Measurements from ENCODE around the gene SPATA19.

Gene SPATA19

GRCh38 chr11:133832096-133832990, 13.0 kb downstream of the SPATA19 start:
- Histone ChIP-seq H3K9ac (ENCODE audit: low read depth, low read length) (no peak overlapping the region), H3K9me3 (ENCODE audit: control insufficient read depth, insufficient read depth, low read length) (no peaks in the 10 kb centered on the region)

GRCh38 chr11:133830931-133831907, 14.1 kb downstream of the SPATA19 start:
- H3K4me1 ChIP-seq (ENCODE audit: insufficient read depth, low read length) = 0 out of 2 replicates have a peak, but pooled peaks cover 4% of the 10 kb centered on the region
- H3K36me3 ChIP-seq (ENCODE audit: insufficient read depth, low read length) = no peaks in the 10 kb centered on the region
- H3K9ac ChIP-seq (ENCODE audit: low read depth, low read length) = no peak overlapping the region
- H3K9me3 ChIP-seq (ENCODE audit: control insufficient read depth, insufficient read depth, low read length) = no peaks in the 10 kb centered on the region

More at GRCh38 chr11:133832096-133832990, 13.0 kb downstream of the SPATA19 start:
- H3K4me1 ChIP-seq (ENCODE audit: insufficient read depth, low read length) = 0 out of 2 replicates have a peak, but pooled peaks cover 4% of the 10 kb centered on the region
- no peaks in the 10 kb centered on the region for H3K36me3 ChIP-seq (ENCODE audit: insufficient read depth, low read length)

- Histone ChIP-seq H3K36me3 (ENCODE audit: insufficient read depth, low read length) (no peaks in the 10 kb centered on the region), H3K9ac (ENCODE audit: low read depth, low read length) (no peak overlapping the region), H3K4me1 (ENCODE audit: insufficient read depth, low read length) (no peaks in the 10 kb centered on the region), H3K9me3 (ENCODE audit: control insufficient read depth, insufficient read depth, low read length) (no peaks in the 10 kb centered on the region)
Measured at GRCh38 chr11:133829566-133829965, 15.7 kb downstream of the SPATA19 start.

- H3K36me3 ChIP-seq (ENCODE audit: insufficient read depth, low read length) = no peaks in the 10 kb centered on the region
- H3K9ac ChIP-seq (ENCODE audit: low read depth, low read length) = no peak overlapping the region
- no peaks in the 10 kb centered on the region for H3K9me3 ChIP-seq (ENCODE audit: control insufficient read depth, insufficient read depth, low read length)
- H3K4me1 ChIP-seq (ENCODE audit: insufficient read depth, low read length) = no peaks in the 10 kb centered on the region
Measured at GRCh38 chr11:133828871-133829270, 16.4 kb downstream of the SPATA19 start.

GRCh38 chr11:133827556-133827955, 17.8 kb downstream of the SPATA19 start:
- Histone ChIP-seq H3K36me3 (ENCODE audit: insufficient read depth, low read length) (no peaks in the 10 kb centered on the region), H3K4me1 (ENCODE audit: insufficient read depth, low read length) (no peaks in the 10 kb centered on the region), H3K9me3 (ENCODE audit: control insufficient read depth, insufficient read depth, low read length) (no peaks in the 10 kb centered on the region), H3K9ac (ENCODE audit: low read depth, low read length) (no peak overlapping the region)

- Histone ChIP-seq H3K4me1 (ENCODE audit: insufficient read depth, low read length) (no peaks in the 10 kb centered on the region), H3K9ac (ENCODE audit: low read depth, low read length) (no peak overlapping the region), H3K36me3 (ENCODE audit: insufficient read depth, low read length) (no peaks in the 10 kb centered on the region), H3K9me3 (ENCODE audit: control insufficient read depth, insufficient read depth, low read length) (no peaks in the 10 kb centered on the region)
Measured at GRCh38 chr11:133826866-133827265, 18.4 kb downstream of the SPATA19 start.

- Histone ChIP-seq H3K9me3 (ENCODE audit: control insufficient read depth, insufficient read depth, low read length) (no peaks in the 10 kb centered on the region), H3K9ac (ENCODE audit: low read depth, low read length) (no peak overlapping the region), H3K4me1 (ENCODE audit: insufficient read depth, low read length) (no peaks in the 10 kb centered on the region)
Measured at GRCh38 chr11:133825666-133826065, 19.6 kb downstream of the SPATA19 start.

GRCh38 chr11:133825156-133825555, 20.2 kb downstream of the SPATA19 start:
- no peaks in the 10 kb centered on the region for H3K4me1 ChIP-seq (ENCODE audit: insufficient read depth, low read length)
- no peaks in the 10 kb centered on the region for H3K9me3 ChIP-seq (ENCODE audit: control insufficient read depth, insufficient read depth, low read length)
- no peaks in the 10 kb centered on the region for H3K36me3 ChIP-seq (ENCODE audit: insufficient read depth, low read length)
- no peak overlapping the region for H3K9ac ChIP-seq (ENCODE audit: low read depth, low read length)

More at GRCh38 chr11:133825666-133826065, 19.6 kb downstream of the SPATA19 start:
- no peaks in the 10 kb centered on the region for H3K36me3 ChIP-seq (ENCODE audit: insufficient read depth, low read length)

GRCh38 chr11:133824593-133824992, 20.7 kb downstream of the SPATA19 start:
- Histone ChIP-seq H3K4me1 (ENCODE audit: insufficient read depth, low read length) (no peaks in the 10 kb centered on the region), H3K36me3 (ENCODE audit: insufficient read depth, low read length) (no peaks in the 10 kb centered on the region), H3K9me3 (ENCODE audit: control insufficient read depth, insufficient read depth, low read length) (no peaks in the 10 kb centered on the region), H3K9ac (ENCODE audit: low read depth, low read length) (no peak overlapping the region)

GRCh38 chr11:133823614-133824013, 21.7 kb downstream of the SPATA19 start:
- H3K9me3 ChIP-seq (ENCODE audit: control insufficient read depth, insufficient read depth, low read length) = no peaks in the 10 kb centered on the region
- H3K9ac ChIP-seq (ENCODE audit: low read depth, low read length) = no peak overlapping the region
- H3K36me3 ChIP-seq (ENCODE audit: insufficient read depth, low read length) = no peaks in the 10 kb centered on the region
- H3K4me1 ChIP-seq (ENCODE audit: insufficient read depth, low read length) = no peaks in the 10 kb centered on the region

GRCh38 chr11:133823211-133823610, 22.1 kb downstream of the SPATA19 start:
- H3K9ac ChIP-seq (ENCODE audit: low read depth, low read length) = no peak overlapping the region
- H3K4me1 ChIP-seq (ENCODE audit: insufficient read depth, low read length) = no peaks in the 10 kb centered on the region
- no peaks in the 10 kb centered on the region for H3K36me3 ChIP-seq (ENCODE audit: insufficient read depth, low read length)
- no peaks in the 10 kb centered on the region for H3K9me3 ChIP-seq (ENCODE audit: control insufficient read depth, insufficient read depth, low read length)

- H3K9me3 ChIP-seq (ENCODE audit: control insufficient read depth, insufficient read depth, low read length) = no peaks in the 10 kb centered on the region
Measured at GRCh38 chr11:133821776-133822175, 23.5 kb downstream of the SPATA19 start.

GRCh38 chr11:133819746-133820315, 25.5 kb downstream of the SPATA19 start:
- Histone ChIP-seq H3K4me1 (ENCODE audit: insufficient read depth, low read length) (no peaks in the 10 kb centered on the region), H3K9me3 (ENCODE audit: control insufficient read depth, insufficient read depth, low read length) (no peaks in the 10 kb centered on the region), H3K36me3 (ENCODE audit: insufficient read depth, low read length) (no peaks in the 10 kb centered on the region), H3K9ac (ENCODE audit: low read depth, low read length) (no peak overlapping the region)

More at GRCh38 chr11:133821776-133822175, 23.5 kb downstream of the SPATA19 start:
- Histone ChIP-seq H3K9ac (ENCODE audit: low read depth, low read length) (no peak overlapping the region), H3K36me3 (ENCODE audit: insufficient read depth, low read length) (no peaks in the 10 kb centered on the region), H3K4me1 (ENCODE audit: insufficient read depth, low read length) (no peaks in the 10 kb centered on the region)

GRCh38 chr11:133819114-133819513, 26.2 kb downstream of the SPATA19 start:
- H3K36me3 ChIP-seq (ENCODE audit: insufficient read depth, low read length) = no peaks in the 10 kb centered on the region

More at GRCh38 chr11:133819114-133819513, 26.2 kb downstream of the SPATA19 start:
- H3K4me1 ChIP-seq (ENCODE audit: insufficient read depth, low read length) = no peaks in the 10 kb centered on the region
- H3K9ac ChIP-seq (ENCODE audit: low read depth, low read length) = no peak overlapping the region
- no peaks in the 10 kb centered on the region for H3K9me3 ChIP-seq (ENCODE audit: control insufficient read depth, insufficient read depth, low read length)
